Vagina (tissue), 2 donors: ENCODE data around the gene SIGMAR1. TPM values are rescaled to one million over a fixed set of nuclear protein-coding genes. Genes with fewer than 3 reads are reported as not detected.

Experiments
- DNase-seq, 2 donors: peaks; one replicate each; pipeline ENCODE4 v3.0.0-alpha.2; 2017; ENCODE audit errors: extremely low spot score in 2 of 2
- H3K27ac ChIP-seq: fragments of 200-600 bp; sonication (generic); one replicate; pipeline ENCODE4 v1.5.1; 2019
- H3K27me3 ChIP-seq: fragments of 200-600 bp; sonication (generic); one replicate; pipeline ENCODE4 v1.5.1; 2019
- H3K36me3 ChIP-seq, 2 donors: fragments of 200-600 bp; sonication (generic); one replicate each; pipeline ENCODE4 v1.5.1; 2017 to 2019
- H3K4me1 ChIP-seq: fragments of 200-600 bp; sonication (generic); one replicate; pipeline ENCODE4 v1.5.1; 2019
- H3K4me3 ChIP-seq, 2 donors: fragments of 200-600 bp; sonication (generic); 1 replicate in 1 of 2; 2 replicates in 1 of 2; pipeline ENCODE4 v1.5.1; 2016 to 2019
- H3K9me3 ChIP-seq: fragments of 200-600 bp; sonication (generic); one replicate; pipeline ENCODE4 v1.5.1; 2019
- CTCF ChIP-seq, 3 experiments: fragments of 450-650 bp in 2 of 3; fragments of 200-600 bp in 1 of 3; sonication (generic) in 1 of 3; IDR thresholded peaks; one replicate each; pipeline ENCODE4 v1.5.1; 2017 to 2019; ENCODE audit warnings: antibody characterized with exemption in 3 of 3, mild to moderate bottlenecking in 2 of 3, moderate library complexity in 2 of 3
- POLR2A ChIP-seq, 2 donors: fragments of 450-650 bp; IDR thresholded peaks; one replicate each; pipeline ENCODE4 v1.6.1; 2017; ENCODE audit warnings: antibody characterized with exemption in 2 of 2, mild to moderate bottlenecking in 2 of 2, moderate library complexity in 2 of 2
- POLR2AphosphoS5 ChIP-seq, 2 donors: sonication (generic); formaldehyde crosslinking; IDR thresholded peaks; one replicate each; pipeline ENCODE4 v1.9.0; 2017; ENCODE audit warnings: antibody characterized with exemption in 2 of 2, mild to moderate bottlenecking in 2 of 2, low read depth in 1 of 2; ENCODE audit not compliant: insufficient read depth in 1 of 2
- intact Hi-C: fragments of 100-400 bp; cut with DNase I; formaldehyde crosslinking; loops from one replicate; pipeline ENCODE4 v1.15.1; 2023
- total RNA-seq: library from RNA; depleted of rRNA; stranded (reverse); fragments of >200 nt; gene quantifications from one replicate; pipeline ENCODE4 v1.2.3, GENCODE V29; 2016

The SIGMAR1 gene
- total RNA-seq, 1 donor from 2014 or later: 79.3 TPM

- intact Hi-C loops: no loop called here
- H3K27ac ChIP-seq: peak within 1 kb of the TSS; percentile 87
- TF ChIP-seq POLR2A (IDR thresholded peaks at IDR 0.05) (no peak), POLR2AphosphoS5 (IDR thresholded peaks at IDR 0.05; ENCODE audit: insufficient read depth in 1 of 2, low read depth in 1 of 2) (peak; percentile 47 to 88), CTCF (IDR thresholded peaks at IDR 0.05) (no peak)
- peaks cover 73% of the 10 kb centered on the region for H3K4me1 ChIP-seq
- peaks cover 0 to 15% of the 10 kb centered on the region in 2 donors for H3K36me3 ChIP-seq
- no peaks in the 10 kb centered on the region for H3K27me3 ChIP-seq
- no peaks in the 10 kb centered on the region for H3K9me3 ChIP-seq
- peak within 1 kb of the TSS; percentile 37 to 45 for H3K4me3 ChIP-seq
- DNase-seq: no peak
These were observed 14.5 kb upstream of the SIGMAR1 start, which contains the start of gene IL11RA for GRCh38 chr9:34651876-34652601. Gene IL11RA (plus strand): TSS chr9:34652185. CDS start chr9:34655218, 3,033 bp downstream.

GRCh38 chr9:34651321-34651720, 13.7 kb upstream of the SIGMAR1 start:
- Histone ChIP-seq H3K36me3 (peaks cover 0 to 15% of the 10 kb centered on the region in 2 donors), H3K27ac (peak overlapping the region; percentile 87), H3K4me3 (peak overlapping the region; percentile 37 to 45), H3K9me3 (no peaks in the 10 kb centered on the region), H3K4me1 (peaks cover 71% of the 10 kb centered on the region), H3K27me3 (no peaks in the 10 kb centered on the region)
- intact Hi-C loops: no loop called here
- no peak for TF ChIP-seq POLR2AphosphoS5 (IDR thresholded peaks at IDR 0.05; ENCODE audit: insufficient read depth in 1 of 2, low read depth in 1 of 2)
- TF ChIP-seq CTCF (IDR thresholded peaks at IDR 0.05): no peak
- TF ChIP-seq POLR2A (IDR thresholded peaks at IDR 0.05): no peak
- DNase-seq: no peak

- Histone ChIP-seq H3K36me3 (peaks cover 0 to 15% of the 10 kb centered on the region in 2 donors), H3K27me3 (no peaks in the 10 kb centered on the region), H3K4me3 (no peak overlapping the region), H3K9me3 (no peaks in the 10 kb centered on the region), H3K27ac (peak overlapping the region; percentile 87), H3K4me1 (peaks cover 71% of the 10 kb centered on the region)
- intact Hi-C loops: no loop called here
- DNase-seq: no peak
- no peak for TF ChIP-seq POLR2AphosphoS5 (IDR thresholded peaks at IDR 0.05; ENCODE audit: insufficient read depth in 1 of 2, low read depth in 1 of 2)
These were observed 13.2 kb upstream of the SIGMAR1 start for GRCh38 chr9:34650816-34651215.

GRCh38 chr9:34648673-34649072, 11.1 kb upstream of the SIGMAR1 start:
- peaks cover 0 to 15% of the 10 kb centered on the region in 2 donors for H3K36me3 ChIP-seq
- H3K27ac ChIP-seq: no peak overlapping the region
- H3K27me3 ChIP-seq: no peaks in the 10 kb centered on the region
- no peak overlapping the region for H3K4me3 ChIP-seq
- intact Hi-C loops: no loop called here
- peaks cover 50% of the 10 kb centered on the region for H3K4me1 ChIP-seq
- TF ChIP-seq CTCF (IDR thresholded peaks at IDR 0.05) (no peak), POLR2A (IDR thresholded peaks at IDR 0.05) (no peak), POLR2AphosphoS5 (IDR thresholded peaks at IDR 0.05; ENCODE audit: insufficient read depth in 1 of 2, low read depth in 1 of 2) (no peak)
- DNase-seq: no peak
- no peaks in the 10 kb centered on the region for H3K9me3 ChIP-seq

GRCh38 chr9:34647651-34648050, 10.1 kb upstream of the SIGMAR1 start:
- peak overlapping the region; percentile 71 for H3K27ac ChIP-seq
- H3K4me3 ChIP-seq: peak overlapping the region; percentile 76 to 89
- peaks cover 39% of the 10 kb centered on the region for H3K4me1 ChIP-seq
- intact Hi-C loops: no loop called here
- H3K36me3 ChIP-seq: peaks cover 0 to 15% of the 10 kb centered on the region in 2 donors
- no peaks in the 10 kb centered on the region for H3K27me3 ChIP-seq
- no peaks in the 10 kb centered on the region for H3K9me3 ChIP-seq
- DNase-seq: no peak
- no peak for TF ChIP-seq POLR2A (IDR thresholded peaks at IDR 0.05)
- TF ChIP-seq POLR2AphosphoS5 (IDR thresholded peaks at IDR 0.05; ENCODE audit: insufficient read depth in 1 of 2, low read depth in 1 of 2): no peak
- no peak for TF ChIP-seq CTCF (IDR thresholded peaks at IDR 0.05)
